ENCODE measurements around the gene MCFD2.

DNA sequence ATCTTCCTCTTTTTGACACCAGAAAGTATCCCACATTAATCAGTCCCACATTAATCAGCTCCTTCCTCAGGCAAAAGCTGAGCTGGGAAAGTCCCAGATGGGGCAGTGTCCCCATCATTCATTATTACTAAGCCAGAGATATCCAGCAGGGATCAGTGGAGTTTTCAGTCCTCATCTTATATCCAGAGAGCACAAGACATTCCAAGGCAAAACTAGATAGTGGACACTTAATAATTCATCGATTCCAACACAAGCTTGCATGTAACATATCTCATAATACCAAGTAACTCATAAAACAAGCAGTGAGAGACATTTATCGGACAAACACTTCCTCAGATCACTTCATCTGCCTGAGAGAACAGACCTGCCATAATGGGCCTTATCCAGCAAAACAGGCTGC is 53.1 kb downstream of the MCFD2 start:
- TF ChIP-seq, protein P1, sequence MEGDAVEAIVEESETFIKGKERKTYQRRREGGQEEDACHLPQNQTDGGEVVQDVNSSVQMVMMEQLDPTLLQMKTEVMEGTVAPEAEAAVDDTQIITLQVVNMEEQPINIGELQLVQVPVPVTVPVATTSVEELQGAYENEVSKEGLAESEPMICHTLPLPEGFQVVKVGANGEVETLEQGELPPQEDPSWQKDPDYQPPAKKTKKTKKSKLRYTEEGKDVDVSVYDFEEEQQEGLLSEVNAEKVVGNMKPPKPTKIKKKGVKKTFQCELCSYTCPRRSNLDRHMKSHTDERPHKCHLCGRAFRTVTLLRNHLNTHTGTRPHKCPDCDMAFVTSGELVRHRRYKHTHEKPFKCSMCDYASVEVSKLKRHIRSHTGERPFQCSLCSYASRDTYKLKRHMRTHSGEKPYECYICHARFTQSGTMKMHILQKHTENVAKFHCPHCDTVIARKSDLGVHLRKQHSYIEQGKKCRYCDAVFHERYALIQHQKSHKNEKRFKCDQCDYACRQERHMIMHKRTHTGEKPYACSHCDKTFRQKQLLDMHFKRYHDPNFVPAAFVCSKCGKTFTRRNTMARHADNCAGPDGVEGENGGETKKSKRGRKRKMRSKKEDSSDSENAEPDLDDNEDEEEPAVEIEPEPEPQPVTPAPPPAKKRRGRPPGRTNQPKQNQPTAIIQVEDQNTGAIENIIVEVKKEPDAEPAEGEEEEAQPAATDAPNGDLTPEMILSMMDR (IDR thresholded peaks at IDR 0.05), result no peak
- no peak for TF ChIP-seq POLR2A (IDR thresholded peaks at IDR 0.05)
